DOHH2 (cell line): Measurements from ENCODE around the gene SALL3.

ENCODE experiments used
- H3F3A ChIP-seq: fragments of 200-600 bp; sonication (generic), shearing (Covaris generic); 2 replicates; pipeline ENCODE4 v1.6.0; 2016; ENCODE audit warnings: antibody characterized with exemption, mild to moderate bottlenecking; ENCODE audit not compliant: control insufficient read depth, insufficient read depth
- H3K27ac ChIP-seq: fragments of 200-600 bp; sonication (generic); 2 replicates; pipeline ENCODE4 v1.5.1; 2014; ENCODE audit warnings: low read depth, mild to moderate bottlenecking, low read length, moderate library complexity
- H3K27me3 ChIP-seq: fragments of 200-600 bp; sonication (generic); 2 replicates; pipeline ENCODE4 v1.6.1; 2014; ENCODE audit warnings: mild to moderate bottlenecking, low read length, mixed read lengths; ENCODE audit not compliant: control insufficient read depth
- H3K36me3 ChIP-seq: fragments of 200-600 bp; sonication (generic); 2 replicates; pipeline ENCODE4 v1.6.1; 2014; ENCODE audit warnings: mild to moderate bottlenecking, low read length, moderate library complexity, mixed read lengths; ENCODE audit not compliant: control insufficient read depth
- H3K4me1 ChIP-seq: fragments of 200-600 bp; sonication (generic); 2 replicates; pipeline ENCODE4 v1.6.1; 2014; ENCODE audit warnings: mild to moderate bottlenecking, low read length, mixed read lengths; ENCODE audit not compliant: control insufficient read depth
- H3K4me2 ChIP-seq: fragments of 200-600 bp; sonication (generic); 2 replicates; pipeline ENCODE4 v1.6.0; 2014; ENCODE audit warnings: mild to moderate bottlenecking, low read length, moderate library complexity
- H3K4me3 ChIP-seq: fragments of 200-600 bp; sonication (generic); 2 replicates; pipeline ENCODE4 v1.5.1; 2014; ENCODE audit warnings: mild to moderate bottlenecking, low read length, mixed read lengths
- H3K79me2 ChIP-seq: fragments of 200-600 bp; sonication (generic); 2 replicates; pipeline ENCODE4 v1.6.1; 2014; ENCODE audit warnings: mild to moderate bottlenecking, low read length, mixed read lengths; ENCODE audit not compliant: control insufficient read depth
- H3K9me2 ChIP-seq: fragments of 200-600 bp; sonication (generic); replicated peaks from 2 replicates; pipeline ENCODE4 v1.6.1; 2014; ENCODE audit warnings: mild to moderate bottlenecking, low read length, mixed read lengths; ENCODE audit not compliant: control insufficient read depth
- H3K9me3 ChIP-seq: fragments of 200-600 bp; sonication (generic); 2 replicates; pipeline ENCODE4 v1.6.1; 2014; ENCODE audit warnings: antibody characterized with exemption, low read length, mixed read lengths; ENCODE audit not compliant: control insufficient read depth, insufficient read depth
- H4K20me1 ChIP-seq: fragments of 200-600 bp; sonication (generic); 2 replicates; pipeline ENCODE4 v1.6.0; 2014; ENCODE audit warnings: low read depth, mild to moderate bottlenecking, antibody characterized with exemption, low read length, moderate library complexity; ENCODE audit not compliant: control insufficient read depth, insufficient read depth
- EZH2phosphoT487 ChIP-seq: fragments of 200-600 bp; sonication (generic); IDR thresholded peaks from 2 replicates; pipeline ENCODE4 v1.6.1; 2017; ENCODE audit warnings: borderline replicate concordance, mild to moderate bottlenecking, antibody characterized with exemption, low read length, moderate library complexity, mixed read lengths
- TF ChIP-seq, protein P1 (sequence below): fragments of 200-600 bp; sonication (generic); IDR thresholded peaks from one replicate; pipeline ENCODE4 v1.5.1; 2014; ENCODE audit warnings: antibody characterized with exemption, mild to moderate bottlenecking, low read depth, low read length; ENCODE audit not compliant: poor library complexity, severe bottlenecking

SALL3 gene

GRCh38 chr18:78981394-78981831 is 1.8 kb downstream of the SALL3 start:
- no peaks in the 10 kb centered on the region for H3K36me3 ChIP-seq
- no peak for TF ChIP-seq EZH2phosphoT487
- TF ChIP-seq, protein P1, sequence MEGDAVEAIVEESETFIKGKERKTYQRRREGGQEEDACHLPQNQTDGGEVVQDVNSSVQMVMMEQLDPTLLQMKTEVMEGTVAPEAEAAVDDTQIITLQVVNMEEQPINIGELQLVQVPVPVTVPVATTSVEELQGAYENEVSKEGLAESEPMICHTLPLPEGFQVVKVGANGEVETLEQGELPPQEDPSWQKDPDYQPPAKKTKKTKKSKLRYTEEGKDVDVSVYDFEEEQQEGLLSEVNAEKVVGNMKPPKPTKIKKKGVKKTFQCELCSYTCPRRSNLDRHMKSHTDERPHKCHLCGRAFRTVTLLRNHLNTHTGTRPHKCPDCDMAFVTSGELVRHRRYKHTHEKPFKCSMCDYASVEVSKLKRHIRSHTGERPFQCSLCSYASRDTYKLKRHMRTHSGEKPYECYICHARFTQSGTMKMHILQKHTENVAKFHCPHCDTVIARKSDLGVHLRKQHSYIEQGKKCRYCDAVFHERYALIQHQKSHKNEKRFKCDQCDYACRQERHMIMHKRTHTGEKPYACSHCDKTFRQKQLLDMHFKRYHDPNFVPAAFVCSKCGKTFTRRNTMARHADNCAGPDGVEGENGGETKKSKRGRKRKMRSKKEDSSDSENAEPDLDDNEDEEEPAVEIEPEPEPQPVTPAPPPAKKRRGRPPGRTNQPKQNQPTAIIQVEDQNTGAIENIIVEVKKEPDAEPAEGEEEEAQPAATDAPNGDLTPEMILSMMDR = no peak
- no peaks in the 10 kb centered on the region for H3K4me1 ChIP-seq
- no peaks in the 10 kb centered on the region for H3F3A ChIP-seq
- H3K27me3 ChIP-seq = peaks cover 17% of the 10 kb centered on the region
- H3K27ac ChIP-seq = no peak overlapping the region
- H3K9me2 ChIP-seq = no peaks in the 10 kb centered on the region
- no peaks in the 10 kb centered on the region for H3K79me2 ChIP-seq
- H3K4me2 ChIP-seq = no peak overlapping the region
- no peak overlapping the region for H3K4me3 ChIP-seq
- H4K20me1 ChIP-seq = no peaks in the 10 kb centered on the region
- H3K9me3 ChIP-seq = no peaks in the 10 kb centered on the region

DNA sequence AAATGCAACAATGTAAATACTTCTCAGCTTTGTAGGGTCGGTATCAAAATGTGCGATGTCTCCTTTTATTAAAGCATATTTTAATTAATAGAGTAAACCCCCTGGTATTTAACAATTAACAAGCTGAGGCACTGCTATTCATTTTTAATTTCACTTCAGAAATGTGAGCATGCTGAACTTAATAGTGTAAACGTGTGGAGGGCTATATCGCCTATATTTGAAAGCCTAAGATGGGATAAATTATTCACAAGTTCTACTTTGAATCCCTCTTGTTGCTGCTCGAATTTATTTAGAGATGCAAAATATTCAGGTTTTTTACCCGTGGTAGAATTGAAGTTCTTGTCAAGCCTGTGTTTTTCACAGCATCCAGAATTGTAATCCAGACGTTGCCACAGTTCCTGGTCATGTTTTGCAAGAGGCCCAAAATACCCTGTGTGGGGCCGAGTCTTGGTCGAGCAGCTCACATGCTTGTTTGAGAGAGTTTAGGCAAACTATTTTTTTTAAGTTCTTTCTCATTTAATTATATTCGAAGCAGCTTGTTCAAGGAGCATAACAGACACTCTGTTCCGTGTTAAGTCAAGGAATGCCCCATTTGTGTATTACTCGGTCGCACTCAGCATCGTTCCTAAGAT is 2.5 kb downstream of the SALL3 start:
- Histone ChIP-seq H3K27me3 (peaks cover 17% of the 10 kb centered on the region), H3K4me3 (no peak overlapping the region), H3K36me3 (no peaks in the 10 kb centered on the region)

GRCh38 chr18:78983512-78983911 is 3.9 kb downstream of the SALL3 start:
- no peak overlapping the region for H3K4me3 ChIP-seq
- H4K20me1 ChIP-seq = no peaks in the 10 kb centered on the region
- H3K79me2 ChIP-seq = no peaks in the 10 kb centered on the region
- no peaks in the 10 kb centered on the region for H3K9me3 ChIP-seq
- no peaks in the 10 kb centered on the region for H3K36me3 ChIP-seq
- H3K27ac ChIP-seq = no peak overlapping the region
- no peaks in the 10 kb centered on the region for H3K4me1 ChIP-seq
- TF ChIP-seq, protein P1 = no peak
- no peak for TF ChIP-seq EZH2phosphoT487
- no peaks in the 10 kb centered on the region for H3F3A ChIP-seq
- no peak overlapping the region for H3K4me2 ChIP-seq
- peaks cover 20% of the 10 kb centered on the region for H3K27me3 ChIP-seq
- no peaks in the 10 kb centered on the region for H3K9me2 ChIP-seq

More for the DNA sequence above, 2.5 kb downstream of the SALL3 start:
- Histone ChIP-seq H4K20me1 (no peaks in the 10 kb centered on the region), H3K4me1 (no peaks in the 10 kb centered on the region), H3K9me3 (no peaks in the 10 kb centered on the region), H3F3A (no peaks in the 10 kb centered on the region), H3K4me2 (no peak overlapping the region), H3K27ac (no peak overlapping the region), H3K79me2 (no peaks in the 10 kb centered on the region), H3K9me2 (no peaks in the 10 kb centered on the region)
- TF ChIP-seq EZH2phosphoT487 = no peak
- TF ChIP-seq, protein P1 = no peak
